Hippocampal formation (tissue), 2 donors: Measurements from ENCODE around the gene STMN3.

Source experiments
- DNase-seq, 2 donors: peaks; one replicate each; lab custom pipeline; 2025; lab: John Stamatoyannopoulos, UW

Gene STMN3

GRCh38 chr20:63653041-63653973 lies at the start of gene STMN3:
TSS of gene STMN3 (minus strand) at chr20:63653424. CDS start at chr20:63653345, 79 bp downstream.
- peak; percentile 83 to 85 for DNase-seq

GRCh38 chr20:63702036-63702665 lies 48.9 kb upstream of the STMN3 start:
- no peak for DNase-seq

GRCh38 chr20:63701329-63702035 lies 48.3 kb upstream of the STMN3 start:
- DNase-seq, result no peak

GRCh38 chr20:63701051-63701328 lies 47.8 kb upstream of the STMN3 start:
- DNase-seq, result no peak

- no peak for DNase-seq
These were observed 47.2 kb upstream of the STMN3 start for GRCh38 chr20:63700199-63701050.

- DNase-seq, result no peak
These were observed 46.4 kb upstream of the STMN3 start for GRCh38 chr20:63699466-63700198.

- no peak for DNase-seq
These were observed 45.7 kb upstream of the STMN3 start for GRCh38 chr20:63698739-63699465.

GRCh38 chr20:63697868-63698545 lies 44.8 kb upstream of the STMN3 start:
- no peak for DNase-seq

DNA sequence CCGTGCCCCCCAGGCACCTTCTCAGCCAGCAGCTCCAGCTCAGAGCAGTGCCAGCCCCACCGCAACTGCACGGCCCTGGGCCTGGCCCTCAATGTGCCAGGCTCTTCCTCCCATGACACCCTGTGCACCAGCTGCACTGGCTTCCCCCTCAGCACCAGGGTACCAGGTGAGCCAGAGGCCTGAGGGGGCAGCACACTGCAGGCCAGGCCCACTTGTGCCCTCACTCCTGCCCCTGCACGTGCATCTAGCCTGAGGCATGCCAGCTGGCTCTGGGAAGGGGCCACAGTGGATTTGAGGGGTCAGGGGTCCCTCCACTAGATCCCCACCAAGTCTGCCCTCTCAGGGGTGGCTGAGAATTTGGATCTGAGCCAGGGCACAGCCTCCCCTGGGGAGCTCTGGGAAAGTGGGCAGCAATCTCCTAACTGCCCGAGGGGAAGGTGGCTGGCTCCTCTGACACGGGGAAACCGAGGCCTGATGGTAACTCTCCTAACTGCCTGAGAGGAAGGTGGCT lies 44.2 kb upstream of the STMN3 start:
- DNase-seq, result no peak

DNA sequence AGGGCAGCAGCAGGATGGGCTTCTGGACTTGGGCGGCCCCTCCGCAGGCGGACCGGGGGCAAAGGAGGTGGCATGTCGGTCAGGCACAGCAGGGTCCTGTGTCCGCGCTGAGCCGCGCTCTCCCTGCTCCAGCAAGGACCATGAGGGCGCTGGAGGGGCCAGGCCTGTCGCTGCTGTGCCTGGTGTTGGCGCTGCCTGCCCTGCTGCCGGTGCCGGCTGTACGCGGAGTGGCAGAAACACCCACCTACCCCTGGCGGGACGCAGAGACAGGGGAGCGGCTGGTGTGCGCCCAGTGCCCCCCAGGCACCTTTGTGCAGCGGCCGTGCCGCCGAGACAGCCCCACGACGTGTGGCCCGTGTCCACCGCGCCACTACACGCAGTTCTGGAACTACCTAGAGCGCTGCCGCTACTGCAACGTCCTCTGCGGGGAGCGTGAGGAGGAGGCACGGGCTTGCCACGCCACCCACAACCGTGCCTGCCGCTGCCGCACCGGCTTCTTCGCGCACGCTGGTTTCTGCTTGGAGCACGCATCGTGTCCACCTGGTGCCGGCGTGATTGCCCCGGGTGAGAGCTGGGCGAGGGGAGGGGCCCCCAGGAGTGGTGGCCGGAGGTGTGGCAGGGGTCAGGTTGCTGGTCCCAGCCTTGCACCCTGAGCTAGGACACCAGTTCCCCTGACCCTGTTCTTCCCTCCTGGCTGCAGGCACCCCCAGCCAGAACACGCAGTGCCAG lies 43.6 kb upstream of the STMN3 start, which contains the start of gene TNFRSF6B:
Gene TNFRSF6B, plus strand, starts transcription at position 25 of the 729 bp plus-strand sequence. Its CDS starts 116 bp downstream, at position 141.
- no peak for DNase-seq

DNA sequence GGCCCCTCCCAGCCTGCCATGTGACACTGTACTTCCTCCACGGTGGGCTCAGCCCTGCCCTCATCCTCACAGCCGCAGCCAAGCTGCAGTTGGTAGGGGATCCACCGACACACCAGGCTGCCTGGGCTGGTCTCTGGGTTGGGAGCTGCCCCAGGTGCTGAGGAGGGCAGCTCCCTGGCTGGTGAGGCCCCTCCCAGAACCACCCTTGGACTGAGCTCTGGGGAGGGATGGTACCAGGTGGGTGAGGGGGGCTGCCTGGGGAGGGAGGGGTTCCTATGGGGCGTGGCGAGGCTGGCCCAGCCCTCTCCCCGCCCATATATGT lies 43.0 kb upstream of the STMN3 start:
- DNase-seq, result no peak

DNA sequence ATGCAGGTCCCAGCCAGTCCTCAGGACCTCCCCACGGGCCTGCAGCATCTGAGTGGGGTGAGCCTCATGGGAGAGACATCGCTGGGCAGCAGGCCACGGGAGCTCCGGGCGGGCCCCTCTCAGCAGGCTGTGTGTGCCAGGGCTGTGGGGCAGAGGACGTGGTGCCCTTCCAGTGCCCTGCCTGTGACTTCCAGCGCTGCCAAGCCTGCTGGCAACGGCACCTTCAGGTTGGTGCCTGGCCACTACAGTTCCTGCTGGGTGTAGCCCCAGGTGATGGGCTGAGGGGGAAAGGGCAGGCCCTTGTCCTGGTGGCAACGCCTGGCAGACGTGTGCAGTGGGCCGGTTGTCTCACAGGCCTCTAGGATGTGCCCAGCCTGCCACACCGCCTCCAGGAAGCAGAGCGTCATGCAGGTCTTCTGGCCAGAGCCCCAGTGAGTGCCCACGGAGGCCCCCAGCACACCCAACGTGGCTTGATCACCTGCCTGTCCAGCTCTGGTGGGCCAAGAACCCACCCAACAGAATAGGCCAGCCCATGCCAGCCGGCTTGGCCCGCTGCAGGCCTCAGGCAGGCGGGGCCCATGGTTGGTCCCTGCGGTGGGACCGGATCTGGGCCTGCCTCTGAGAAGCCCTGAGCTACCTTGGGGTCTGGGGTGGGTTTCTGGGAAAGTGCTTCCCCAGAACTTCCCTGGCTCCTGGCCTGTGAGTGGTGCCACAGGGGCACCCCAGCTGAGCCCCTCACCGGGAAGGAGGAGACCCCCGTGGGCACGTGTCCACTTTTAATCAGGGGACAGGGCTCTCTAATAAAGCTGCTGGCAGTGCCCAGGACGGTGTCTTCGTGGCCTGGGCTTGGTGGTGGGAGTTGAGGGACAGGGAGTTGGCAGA lies 42.4 kb upstream of the STMN3 start:
- DNase-seq, result no peak

DNA sequence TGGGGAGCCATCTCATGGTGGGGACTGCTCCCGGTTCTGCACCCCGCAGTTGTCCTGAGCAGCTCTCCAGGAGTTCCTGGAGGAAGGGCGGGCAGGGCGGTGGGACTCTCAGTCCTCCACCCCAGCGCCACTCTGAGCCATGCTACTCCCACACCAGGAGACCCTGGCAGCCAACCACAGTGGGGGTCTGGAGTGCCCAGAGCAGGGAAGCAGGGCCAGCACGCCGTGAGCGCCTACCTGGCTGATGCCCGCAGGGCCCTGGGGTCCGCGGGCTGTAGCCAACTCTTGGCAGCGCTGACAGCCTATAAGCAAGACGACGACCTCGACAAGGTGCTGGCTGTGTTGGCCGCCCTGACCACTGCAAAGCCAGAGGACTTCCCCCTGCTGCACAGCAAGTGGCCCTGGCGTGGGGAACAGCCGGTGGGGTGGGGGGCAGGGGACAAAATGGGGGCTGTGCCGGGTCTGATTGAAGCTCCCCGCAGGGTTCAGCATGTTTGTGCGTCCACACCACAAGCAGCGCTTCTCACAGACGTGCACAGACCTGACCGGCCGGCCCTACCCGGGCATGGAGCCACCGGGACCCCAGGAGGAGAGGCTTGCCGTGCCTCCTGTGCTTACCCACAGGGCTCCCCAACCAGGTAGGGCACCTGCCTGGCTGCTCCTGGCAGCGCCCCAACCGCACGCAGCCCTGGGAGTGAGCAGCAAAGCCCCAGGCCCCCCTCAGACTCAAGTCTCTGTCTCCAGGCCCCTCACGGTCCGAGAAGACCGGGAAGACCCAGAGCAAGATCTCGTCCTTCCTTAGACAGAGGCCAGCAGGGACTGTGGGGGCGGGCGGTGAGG lies 41.6 kb upstream of the STMN3 start:
- DNase-seq, result no peak

- no peak for DNase-seq
These were observed 40.7 kb upstream of the STMN3 start for GRCh38 chr20:63693733-63694583.

GRCh38 chr20:63693083-63693732 lies 40.0 kb upstream of the STMN3 start:
- DNase-seq, result no peak
